Pulmonary artery endothelial cell (primary cell): ENCODE measurements around the gene PPM1J. TPM values are rescaled to one million over a fixed set of nuclear protein-coding genes. Genes with fewer than 3 reads are reported as not detected.
A peak's percentile ranks its signal among the peaks of the same experiment; 100 is the strongest.
"Not testable (repeated sequence)": the region's sequence is repeated elsewhere in the genome, so short reads cannot be mapped to it uniquely, and the experiment has no call there.

Source experiments
- DNase-seq: peaks from one replicate; pipeline ENCODE4 v3.0.0-alpha.2; 2011; ENCODE audit warnings: low read depth, low spot score
- total RNA-seq: library from RNA; depleted of rRNA; stranded (reverse); fragments of >200 nt; gene quantifications from 2 replicates; pipeline ENCODE4 v1.2.3, GENCODE V29; 2014

Gene PPM1J
- total RNA-seq, 1 donor from 2014 or later = 1.8 TPM

- no peak for DNase-seq
These were observed 7.7 kb upstream of the PPM1J start for GRCh38 chr1:112722601-112723510.

GRCh38 chr1:112721966-112722524 lies 6.9 kb upstream of the PPM1J start:
- no peak for DNase-seq

- DNase-seq = not testable (repeated sequence)
These were observed 6.2 kb upstream of the PPM1J start for GRCh38 chr1:112721294-112721693.

GRCh38 chr1:112720800-112721199 lies 5.7 kb upstream of the PPM1J start:
- no peak for DNase-seq

GRCh38 chr1:112719706-112720105 lies 4.6 kb upstream of the PPM1J start:
- DNase-seq = no peak

- DNase-seq = no peak
These were observed 3.7 kb upstream of the PPM1J start for GRCh38 chr1:112718691-112719418.

- DNase-seq = no peak
These were observed 2.2 kb upstream of the PPM1J start for GRCh38 chr1:112717263-112717873.

- peak; percentile 83 for DNase-seq
These were observed 1.1 kb upstream of the PPM1J start for GRCh38 chr1:112716133-112716720.

GRCh38 chr1:112714313-112715263 lies 544 bp downstream of the PPM1J start:
- no peak for DNase-seq

- DNase-seq = no peak
These were observed 1.4 kb downstream of the PPM1J start for GRCh38 chr1:112713466-112714312.

GRCh38 chr1:112712701-112713128 lies 2.4 kb downstream of the PPM1J start:
- no peak for DNase-seq

- DNase-seq = no peak
These were observed 2.9 kb downstream of the PPM1J start for GRCh38 chr1:112712191-112712590.

- DNase-seq = no peak
These were observed 3.5 kb downstream of the PPM1J start for GRCh38 chr1:112711670-112712069.

- no peak for DNase-seq
These were observed 4.1 kb downstream of the PPM1J start for GRCh38 chr1:112711041-112711440.

GRCh38 chr1:112710586-112710985 lies 4.5 kb downstream of the PPM1J start:
- no peak for DNase-seq

GRCh38 chr1:112710159-112710558 lies 5.0 kb downstream of the PPM1J start:
- no peak for DNase-seq

- no peak for DNase-seq
These were observed 6.6 kb downstream of the PPM1J start for GRCh38 chr1:112708489-112708888.

- no peak for DNase-seq
These were observed 7.1 kb downstream of the PPM1J start for GRCh38 chr1:112708002-112708448.
